Esophagus squamous epithelium (tissue), 4 donors: Measurements from ENCODE around the gene ANKRD36B.
"Not testable (repeated sequence)": the region's sequence is repeated elsewhere in the genome, so short reads cannot be mapped to it uniquely, and the experiment has no call there.

ENCODE experiments used
- POLR2A ChIP-seq, 4 donors: fragments of 450-650 bp; IDR thresholded peaks; one replicate each; pipeline ENCODE4 v1.6.1; 2017; ENCODE audit warnings: antibody characterized with exemption in 4 of 4, mild to moderate bottlenecking in 4 of 4, moderate library complexity in 3 of 4
- TF ChIP-seq, protein P1 (sequence below), 6 experiments: fragments of 450-650 bp in 4 of 6; fragments of 200-600 bp in 2 of 6; sonication (generic) in 2 of 6; IDR thresholded peaks; one replicate each; pipeline ENCODE4 v1.5.1; 2016 to 2019; ENCODE audit warnings: antibody characterized with exemption in 6 of 6, mild to moderate bottlenecking in 4 of 6, moderate library complexity in 4 of 6

GRCh38 chr2:97552406-97552805 lies 37.3 kb downstream of the ANKRD36B start:
- TF ChIP-seq, protein P1, sequence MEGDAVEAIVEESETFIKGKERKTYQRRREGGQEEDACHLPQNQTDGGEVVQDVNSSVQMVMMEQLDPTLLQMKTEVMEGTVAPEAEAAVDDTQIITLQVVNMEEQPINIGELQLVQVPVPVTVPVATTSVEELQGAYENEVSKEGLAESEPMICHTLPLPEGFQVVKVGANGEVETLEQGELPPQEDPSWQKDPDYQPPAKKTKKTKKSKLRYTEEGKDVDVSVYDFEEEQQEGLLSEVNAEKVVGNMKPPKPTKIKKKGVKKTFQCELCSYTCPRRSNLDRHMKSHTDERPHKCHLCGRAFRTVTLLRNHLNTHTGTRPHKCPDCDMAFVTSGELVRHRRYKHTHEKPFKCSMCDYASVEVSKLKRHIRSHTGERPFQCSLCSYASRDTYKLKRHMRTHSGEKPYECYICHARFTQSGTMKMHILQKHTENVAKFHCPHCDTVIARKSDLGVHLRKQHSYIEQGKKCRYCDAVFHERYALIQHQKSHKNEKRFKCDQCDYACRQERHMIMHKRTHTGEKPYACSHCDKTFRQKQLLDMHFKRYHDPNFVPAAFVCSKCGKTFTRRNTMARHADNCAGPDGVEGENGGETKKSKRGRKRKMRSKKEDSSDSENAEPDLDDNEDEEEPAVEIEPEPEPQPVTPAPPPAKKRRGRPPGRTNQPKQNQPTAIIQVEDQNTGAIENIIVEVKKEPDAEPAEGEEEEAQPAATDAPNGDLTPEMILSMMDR (IDR thresholded peaks at IDR 0.05), result not testable (repeated sequence)
- not testable (repeated sequence) for TF ChIP-seq POLR2A (IDR thresholded peaks at IDR 0.05)
